GM21825 (cell line): ENCODE measurements around the gene MDM4.

Source experiments
- ATAC-seq: cut with Tn5 transposase; IDR thresholded peaks from one replicate; pipeline ENCODE4 v1.9.1; 2021; ENCODE audit warnings: mild to moderate bottlenecking, moderate library complexity; ENCODE audit not compliant: unreplicated experiment

Gene MDM4

GRCh38 chr1:204491655-204492054 is 24.6 kb upstream of the MDM4 start:
- no peak for ATAC-seq

DNA sequence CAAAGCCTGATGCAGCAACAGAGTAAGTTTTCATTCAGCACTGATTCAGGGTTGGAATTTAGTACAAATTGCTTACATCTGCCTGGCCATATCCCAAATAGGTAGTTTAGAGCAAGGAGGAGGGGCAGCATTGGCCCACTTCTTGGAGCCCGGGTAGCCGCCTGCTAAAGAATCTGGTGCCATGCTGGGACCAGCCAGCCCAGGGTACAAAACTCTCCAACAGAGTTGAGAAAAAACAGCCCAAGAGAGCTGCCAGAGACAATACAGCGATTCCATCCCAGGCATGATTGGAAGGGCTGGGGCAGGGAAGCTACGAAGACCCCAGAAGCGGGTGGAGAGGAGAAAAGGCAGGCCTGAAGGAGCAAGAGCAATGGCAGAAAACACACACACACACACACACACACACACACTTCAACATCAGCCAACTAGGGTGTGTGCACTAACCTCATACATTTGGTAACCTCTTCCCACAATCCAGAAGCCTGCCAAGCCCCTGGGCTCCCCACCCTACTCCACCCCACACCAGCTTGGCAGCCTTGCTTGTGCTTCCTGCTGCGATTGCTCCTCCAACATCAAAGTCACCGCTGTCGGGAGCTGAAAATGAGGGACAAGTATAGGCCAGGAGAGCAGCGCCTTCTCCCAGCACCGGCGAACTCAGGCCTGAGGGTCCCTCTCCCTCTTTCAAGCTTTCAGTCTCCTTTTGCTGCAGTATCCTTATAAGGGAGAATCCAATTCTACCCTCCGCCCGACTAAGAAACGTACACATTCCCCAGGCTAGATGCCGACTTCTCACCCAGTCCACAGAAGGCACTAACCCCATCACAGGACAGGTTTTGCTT is 22.8 kb upstream of the MDM4 start:
- no peak for ATAC-seq

GRCh38 chr1:204493984-204494280 is 22.3 kb upstream of the MDM4 start:
- peak; percentile 33 for ATAC-seq

DNA sequence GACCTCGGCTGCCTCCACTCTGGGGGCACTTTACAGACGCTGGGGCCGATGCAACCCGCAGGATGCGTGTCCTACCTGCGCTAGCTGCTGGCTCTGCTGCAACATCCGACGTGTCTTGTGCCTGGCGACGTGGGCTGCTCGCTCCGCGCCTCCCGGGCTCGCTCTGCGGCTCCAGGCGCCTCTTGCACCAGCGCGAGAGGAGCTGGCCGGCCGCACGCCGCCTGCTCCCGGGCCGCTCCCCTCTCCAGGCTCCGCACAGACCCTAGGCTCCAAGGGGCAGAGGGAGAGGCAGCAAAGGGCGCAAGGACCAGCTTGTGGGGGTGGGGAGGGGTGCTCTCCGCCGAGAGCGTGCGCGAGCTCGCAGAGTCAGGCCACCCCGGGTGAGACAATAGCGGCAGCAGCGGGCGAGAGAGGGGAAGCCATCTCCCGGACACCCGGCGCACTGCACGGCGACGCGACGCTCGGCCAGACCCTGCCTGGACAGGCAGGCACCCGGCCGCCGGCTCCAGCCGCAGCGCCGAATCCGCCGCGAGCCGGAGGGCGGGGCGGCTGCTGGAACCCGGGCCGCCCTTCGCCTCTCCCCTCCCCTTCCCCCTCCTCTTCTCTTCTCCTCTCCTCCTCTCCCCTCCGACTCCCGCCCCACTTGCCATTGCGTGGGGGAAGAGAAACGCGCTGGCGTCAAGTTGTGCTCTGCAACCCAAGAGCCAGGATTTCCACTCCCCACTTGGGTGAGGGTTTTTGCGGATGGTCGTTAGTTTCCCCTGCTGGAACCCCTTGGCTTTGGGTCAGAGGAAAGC is 21.7 kb upstream of the MDM4 start, which contains the start of gene PIK3C2B:
Gene PIK3C2B, minus strand, starts transcription at position 525 of the 797 bp plus-strand sequence. CDS start 25,003 bp downstream, outside the sequence.
- peak; percentile 72 for ATAC-seq

- peak; percentile 35 for ATAC-seq
Observed at GRCh38 chr1:204495078-204495753, 21.0 kb upstream of the MDM4 start.

GRCh38 chr1:204495777-204496176 is 20.4 kb upstream of the MDM4 start:
- no peak for ATAC-seq

DNA sequence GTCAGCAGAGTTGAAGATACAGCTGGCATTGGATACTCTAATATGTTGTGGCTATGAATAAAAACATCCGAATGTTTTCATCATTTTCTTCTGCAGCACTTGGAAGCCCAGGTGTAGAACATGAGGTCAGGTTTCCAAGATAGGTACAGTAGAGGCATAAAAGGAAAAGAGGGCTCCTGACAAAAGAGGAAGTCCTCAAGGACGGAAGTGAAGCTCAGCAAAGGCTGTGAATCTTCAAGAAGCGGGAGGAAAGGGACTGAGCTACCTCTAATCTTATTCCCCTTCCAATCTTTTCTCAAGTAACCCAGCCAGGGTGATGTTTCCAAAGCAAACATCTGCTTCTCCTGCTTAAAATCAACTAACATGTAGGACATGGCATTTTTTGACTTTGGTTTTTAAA is 17.2 kb upstream of the MDM4 start:
- no peak for ATAC-seq

DNA sequence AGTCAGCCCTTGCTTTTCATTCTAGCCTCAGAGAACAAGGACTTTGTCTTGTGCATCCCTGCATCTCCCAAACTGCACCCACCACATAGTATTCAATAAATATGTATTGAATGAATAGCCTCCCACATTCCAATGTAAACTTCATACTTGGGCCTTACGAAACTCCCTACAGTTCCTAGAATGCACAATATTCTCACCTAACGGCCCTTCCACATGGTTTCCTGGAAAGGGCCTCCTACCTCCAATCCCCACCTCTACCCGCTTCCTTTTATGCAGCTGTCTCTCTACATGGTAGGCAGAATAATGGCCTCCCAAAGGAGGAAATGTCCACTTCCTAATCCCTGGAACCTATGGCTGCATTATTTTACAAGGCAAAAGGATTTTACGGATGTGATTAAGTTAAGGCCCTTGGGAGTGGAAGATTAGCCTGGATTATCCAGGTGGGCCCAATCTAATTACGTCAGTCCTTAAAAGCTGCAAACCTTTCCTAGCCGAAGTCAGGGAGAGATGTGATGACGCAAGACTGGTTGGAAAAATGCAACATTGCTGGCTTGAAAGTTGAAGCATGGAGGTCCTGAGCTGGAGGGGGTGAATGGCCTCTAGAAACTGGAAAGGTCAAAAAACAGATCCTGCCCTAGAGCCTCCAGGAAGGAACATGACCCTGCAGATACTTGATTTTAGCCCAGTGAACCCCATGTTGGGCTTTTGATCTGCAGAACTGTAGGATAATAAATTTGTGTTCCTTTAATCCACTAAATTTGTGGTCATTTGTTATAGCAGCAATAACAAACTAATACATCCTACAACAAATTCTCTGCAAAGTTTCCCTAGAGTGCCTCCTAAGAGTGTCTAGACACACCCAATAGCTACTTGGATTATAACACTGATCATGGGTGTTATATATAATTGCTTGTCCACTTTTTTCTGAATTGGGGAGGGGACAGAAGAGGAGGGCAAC is 16.4 kb upstream of the MDM4 start:
- ATAC-seq = no peak

- no peak for ATAC-seq
Observed at GRCh38 chr1:204502241-204502640, 14.0 kb upstream of the MDM4 start.

- ATAC-seq = no peak
Observed at GRCh38 chr1:204503122-204503912, 12.9 kb upstream of the MDM4 start.

- ATAC-seq = no peak
Observed at GRCh38 chr1:204503913-204504519, 12.2 kb upstream of the MDM4 start.

DNA sequence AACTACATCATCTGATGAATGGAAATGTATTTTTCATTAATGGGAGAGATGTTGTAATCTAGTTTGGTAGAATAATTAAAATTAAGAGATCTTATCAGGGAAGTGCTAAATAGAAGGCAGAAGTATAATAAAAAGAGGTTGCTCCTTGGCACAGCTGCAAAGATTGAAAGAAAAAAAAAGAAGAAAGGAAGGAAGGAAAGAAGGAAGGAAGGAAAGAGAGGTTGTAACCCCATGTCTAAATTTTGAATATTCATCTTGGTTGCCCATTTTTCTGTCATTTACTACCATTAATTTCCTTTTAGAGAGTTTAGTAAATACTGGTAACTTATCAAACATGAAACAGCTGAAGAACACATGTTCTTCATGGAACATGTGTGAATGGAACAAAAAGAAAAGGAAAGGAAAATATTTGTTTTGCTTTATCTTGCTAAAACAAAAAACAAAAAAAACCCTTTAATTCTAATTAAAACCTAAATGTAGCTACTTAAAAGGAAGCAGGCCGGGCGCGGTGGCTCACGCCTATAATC is 10.5 kb upstream of the MDM4 start:
- no peak for ATAC-seq

- peak; percentile 54 for ATAC-seq
Observed at GRCh38 chr1:204506201-204506968, 9.8 kb upstream of the MDM4 start.

DNA sequence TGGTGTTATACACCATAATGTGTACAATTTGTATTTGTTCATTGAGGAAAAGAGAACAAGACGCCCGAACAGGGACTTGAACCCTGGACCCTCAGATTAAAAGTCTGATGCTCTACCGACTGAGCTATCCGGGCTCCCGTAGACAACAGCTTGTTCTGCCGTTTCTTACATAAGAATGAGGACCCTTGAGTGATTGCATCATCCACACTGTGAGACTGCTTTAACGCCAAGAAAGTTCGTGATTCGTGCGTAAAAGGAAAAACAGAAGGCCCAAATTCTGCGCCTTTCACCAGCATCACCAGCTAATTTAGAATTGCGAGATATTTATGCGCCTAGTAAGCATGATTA is 9.3 kb upstream of the MDM4 start:
- peak; percentile 52 for ATAC-seq

DNA sequence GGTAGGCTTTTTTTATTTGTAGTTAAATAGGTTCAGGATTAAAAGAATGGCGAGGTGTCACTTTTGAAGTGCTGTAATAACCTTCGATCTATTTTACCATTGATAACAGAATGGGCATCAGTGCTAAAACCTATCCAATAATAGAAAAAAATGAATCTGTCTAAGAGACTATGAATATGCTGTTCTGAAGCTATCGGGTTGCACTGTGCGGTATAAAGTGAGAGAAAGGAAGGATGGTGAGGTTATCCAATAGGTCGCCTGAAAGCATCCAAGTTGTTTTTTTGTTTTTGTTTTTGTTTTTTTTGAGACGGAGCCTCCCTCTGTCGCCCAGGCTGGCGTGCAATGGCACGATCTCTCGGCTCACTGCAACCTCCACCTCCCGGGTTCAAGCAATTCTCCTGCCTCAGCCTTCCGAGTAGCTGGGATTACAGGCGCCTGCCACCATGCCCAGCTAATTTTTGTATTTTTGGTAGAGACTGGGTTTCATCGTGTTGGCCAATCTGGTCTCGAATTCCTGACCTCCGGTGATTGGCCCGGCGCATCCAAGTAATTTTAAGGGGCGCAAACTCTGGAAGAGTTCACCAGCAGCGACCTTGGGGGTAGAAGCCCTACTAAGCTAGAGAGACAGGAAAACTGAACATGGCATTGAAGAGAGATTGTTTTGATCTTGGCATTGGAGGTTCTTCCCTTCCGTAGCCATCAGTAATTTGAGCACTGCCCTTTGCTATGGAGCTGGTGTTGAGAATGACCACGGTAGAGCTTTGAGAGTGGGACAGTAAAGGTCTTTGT is 8.7 kb upstream of the MDM4 start:
- ATAC-seq = peak; percentile 17

GRCh38 chr1:204509186-204509635 is 7.0 kb upstream of the MDM4 start:
- no peak for ATAC-seq

GRCh38 chr1:204511366-204511765 is 4.8 kb upstream of the MDM4 start:
- ATAC-seq = no peak
